Vagina (tissue), 2 donors: ENCODE measurements around the gene SH3BGRL2.

ENCODE experiments used
- CTCF ChIP-seq, 3 experiments: fragments of 450-650 bp in 2 of 3; fragments of 200-600 bp in 1 of 3; sonication (generic) in 1 of 3; IDR thresholded peaks; one replicate each; pipeline ENCODE4 v1.5.1; 2017 to 2019; ENCODE audit warnings: antibody characterized with exemption in 3 of 3, mild to moderate bottlenecking in 2 of 3, moderate library complexity in 2 of 3
- POLR2A ChIP-seq, 2 donors: fragments of 450-650 bp; IDR thresholded peaks; one replicate each; pipeline ENCODE4 v1.6.1; 2017; ENCODE audit warnings: antibody characterized with exemption in 2 of 2, mild to moderate bottlenecking in 2 of 2, moderate library complexity in 2 of 2
- POLR2AphosphoS5 ChIP-seq, 2 donors: sonication (generic); formaldehyde crosslinking; IDR thresholded peaks; one replicate each; pipeline ENCODE4 v1.9.0; 2017; ENCODE audit warnings: antibody characterized with exemption in 2 of 2, mild to moderate bottlenecking in 2 of 2, low read depth in 1 of 2; ENCODE audit not compliant: insufficient read depth in 1 of 2

GRCh38 chr6:79608334-79609224 lies 22.6 kb upstream of the SH3BGRL2 start:
- TF ChIP-seq CTCF (IDR thresholded peaks at IDR 0.05) (no peak), POLR2A (IDR thresholded peaks at IDR 0.05) (no peak), POLR2AphosphoS5 (IDR thresholded peaks at IDR 0.05; ENCODE audit: insufficient read depth in 1 of 2, low read depth in 1 of 2) (no peak)
